Measurements from ENCODE around the gene COL8A1. TPM values are rescaled to one million over a fixed set of nuclear protein-coding genes. Genes with fewer than 3 reads are reported as not detected.

Gene COL8A1
- total RNA-seq, 2 donors from 2014 or later, result 0.09 TPM; not detected in 1

DNA sequence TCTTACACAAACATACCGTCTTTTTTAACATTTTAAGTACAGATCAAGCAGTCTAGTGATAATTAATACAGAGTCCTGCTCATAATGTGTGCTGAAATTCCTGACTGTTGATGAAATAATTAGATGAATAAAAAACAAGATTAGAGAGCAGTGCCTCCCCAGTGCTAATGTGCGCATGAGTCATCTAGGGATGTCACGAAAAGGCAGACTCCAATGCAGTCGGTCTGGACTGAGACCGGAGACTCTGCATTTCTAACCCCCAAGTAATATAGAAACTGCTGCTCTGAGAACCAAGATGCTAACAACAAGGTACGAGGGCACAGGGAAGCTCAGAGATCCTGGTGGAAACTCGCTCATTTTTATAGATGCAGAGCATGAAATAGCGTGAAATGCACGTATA is 61.4 kb downstream of the COL8A1 start:
- Mint-ChIP-seq H3K9me3 (no peaks in the 10 kb centered on the region), H3K27ac (no peak overlapping the region), H3K27me3 (peaks cover 15% of the 10 kb centered on the region), H3K36me3 (ENCODE audit: low read depth) (no peaks in the 10 kb centered on the region), H3K4me3 (no peak overlapping the region), H3K4me1 (no peaks in the 10 kb centered on the region)
- ATAC-seq (replicated peaks), result no peak

DNA sequence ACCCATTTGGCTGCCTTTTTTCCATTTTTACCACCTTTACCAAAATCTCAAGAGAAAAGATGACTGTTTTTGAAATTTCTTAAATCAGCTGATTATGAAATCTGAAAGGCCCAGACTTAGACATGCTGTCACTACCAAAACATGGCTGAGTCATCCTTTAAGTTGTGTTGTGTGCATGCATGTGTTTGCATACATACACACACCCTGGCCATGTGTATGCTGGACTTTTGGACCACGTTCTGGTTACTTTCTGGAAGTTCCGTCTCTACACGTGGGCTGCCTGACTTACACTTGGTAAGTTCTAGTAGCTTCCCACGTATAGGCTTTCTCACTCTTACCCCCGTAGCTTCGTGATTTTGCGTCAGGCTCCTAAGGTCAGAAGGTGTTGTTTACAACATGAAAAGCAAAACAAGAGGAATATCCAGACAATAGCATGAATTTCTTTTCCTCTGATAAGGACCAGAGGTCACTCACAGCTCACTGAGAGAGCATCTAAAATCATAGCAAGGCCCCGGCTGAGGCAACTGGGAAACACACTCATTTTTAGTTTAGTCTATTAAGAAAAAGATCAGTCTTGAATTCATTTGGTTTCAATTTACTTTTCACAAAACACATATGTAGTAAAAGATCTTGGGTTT is 62.4 kb downstream of the COL8A1 start:
- H3K27me3 Mint-ChIP-seq, result peaks cover 11% of the 10 kb centered on the region
- no peaks in the 10 kb centered on the region for H3K36me3 Mint-ChIP-seq (ENCODE audit: low read depth)
- no peak overlapping the region for H3K4me3 Mint-ChIP-seq
- peak; percentile 14 for ATAC-seq (replicated peaks)
- H3K27ac Mint-ChIP-seq, result no peak overlapping the region
- H3K9me3 Mint-ChIP-seq, result no peaks in the 10 kb centered on the region
- no peaks in the 10 kb centered on the region for H3K4me1 Mint-ChIP-seq

DNA sequence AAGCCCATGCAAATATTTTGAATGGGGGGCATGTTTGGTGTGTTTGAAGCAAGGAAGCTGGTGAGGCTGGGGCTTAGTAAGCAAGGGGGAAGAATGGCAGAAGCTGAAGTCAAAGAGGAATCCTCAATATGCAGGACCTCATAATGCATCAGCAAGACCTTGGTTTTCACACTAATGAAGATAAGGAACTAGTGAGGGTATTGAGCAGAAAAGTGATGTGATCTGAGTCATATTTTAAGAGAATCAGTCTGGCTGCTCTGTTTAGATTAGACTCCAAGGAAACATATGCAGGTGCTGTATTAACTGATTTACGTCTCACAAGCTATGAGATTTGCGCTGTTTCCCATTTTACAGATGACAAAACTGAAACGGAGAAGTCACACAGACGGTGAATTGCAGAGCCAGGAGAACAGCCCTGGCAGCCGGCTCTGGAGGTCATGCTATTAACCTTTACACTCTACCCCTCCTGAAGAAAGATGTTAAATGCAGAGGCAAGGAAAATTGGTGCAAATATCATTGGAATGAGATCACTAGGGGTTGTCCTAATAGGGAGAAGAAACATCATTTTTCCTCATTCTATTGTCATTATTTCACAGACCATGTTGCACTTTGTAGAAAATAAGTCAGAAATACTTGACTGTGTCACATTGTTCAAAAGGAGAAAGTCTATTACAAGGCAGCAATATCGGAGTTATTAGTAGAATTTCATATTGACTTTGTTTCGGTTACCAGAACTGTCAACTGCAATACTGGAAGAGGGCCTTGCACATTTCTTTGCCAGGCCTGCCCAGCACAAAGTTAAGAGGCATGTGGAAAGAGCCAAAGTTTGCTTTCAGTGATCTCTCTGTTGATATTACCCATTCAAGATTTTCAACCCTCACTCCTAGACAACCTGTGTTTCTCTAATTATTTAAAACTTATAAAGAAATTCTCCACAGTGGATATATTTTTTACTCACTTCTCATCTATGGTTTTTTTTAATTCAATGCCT is 64.9 kb downstream of the COL8A1 start:
- no peaks in the 10 kb centered on the region for H3K9me3 Mint-ChIP-seq
- no peak overlapping the region for H3K4me3 Mint-ChIP-seq
- ATAC-seq (replicated peaks), result no peak
- H3K4me1 Mint-ChIP-seq, result no peaks in the 10 kb centered on the region
- H3K27me3 Mint-ChIP-seq, result peaks cover 11% of the 10 kb centered on the region
- no peak overlapping the region for H3K27ac Mint-ChIP-seq
- no peaks in the 10 kb centered on the region for H3K36me3 Mint-ChIP-seq (ENCODE audit: low read depth)

- Mint-ChIP-seq H3K4me1 (no peaks in the 10 kb centered on the region), H3K27ac (no peak overlapping the region), H3K27me3 (peaks cover 7% of the 10 kb centered on the region), H3K4me3 (no peak overlapping the region), H3K9me3 (no peaks in the 10 kb centered on the region), H3K36me3 (ENCODE audit: low read depth) (no peaks in the 10 kb centered on the region)
- ATAC-seq (replicated peaks), result no peak
Observed at GRCh38 chr3:99704417-99704816, 66.0 kb downstream of the COL8A1 start.

DNA sequence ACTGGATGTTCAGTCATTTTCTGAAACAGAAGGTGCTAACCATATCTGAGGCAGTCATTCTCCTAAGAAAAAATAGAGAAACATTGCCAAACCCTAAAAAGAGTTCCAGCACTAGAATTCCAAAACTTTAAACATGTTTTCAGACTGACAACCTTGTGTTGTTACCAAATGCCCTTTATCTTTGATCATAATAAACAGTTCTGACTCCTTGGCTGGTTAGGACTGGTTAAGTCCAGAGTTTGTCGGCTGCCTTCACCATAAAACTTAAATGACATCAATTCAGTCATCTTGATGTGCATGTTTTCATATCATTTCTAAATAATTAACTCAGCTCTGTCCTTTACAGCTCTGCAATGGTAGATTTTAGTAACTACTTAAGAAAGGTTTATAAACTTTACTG is 68.0 kb downstream of the COL8A1 start:
- no peaks in the 10 kb centered on the region for H3K4me1 Mint-ChIP-seq
- no peak overlapping the region for H3K4me3 Mint-ChIP-seq
- H3K36me3 Mint-ChIP-seq (ENCODE audit: low read depth), result no peaks in the 10 kb centered on the region
- no peaks in the 10 kb centered on the region for H3K9me3 Mint-ChIP-seq
- ATAC-seq (replicated peaks), result no peak
- H3K27ac Mint-ChIP-seq, result no peak overlapping the region
- H3K27me3 Mint-ChIP-seq, result peaks cover 3% of the 10 kb centered on the region

GRCh38 chr3:99708207-99708745 is 69.9 kb downstream of the COL8A1 start:
- ATAC-seq (replicated peaks), result no peak
- H3K27ac Mint-ChIP-seq, result no peak overlapping the region
- H3K36me3 Mint-ChIP-seq (ENCODE audit: low read depth), result no peaks in the 10 kb centered on the region
- H3K27me3 Mint-ChIP-seq, result peaks cover 3% of the 10 kb centered on the region
- no peaks in the 10 kb centered on the region for H3K9me3 Mint-ChIP-seq
- no peak overlapping the region for H3K4me3 Mint-ChIP-seq
- no peaks in the 10 kb centered on the region for H3K4me1 Mint-ChIP-seq

- no peak for ATAC-seq (replicated peaks)
- peaks cover 10% of the 10 kb centered on the region for H3K27me3 Mint-ChIP-seq
- H3K9me3 Mint-ChIP-seq, result no peaks in the 10 kb centered on the region
- H3K36me3 Mint-ChIP-seq (ENCODE audit: low read depth), result no peaks in the 10 kb centered on the region
- H3K27ac Mint-ChIP-seq, result no peak overlapping the region
- no peaks in the 10 kb centered on the region for H3K4me1 Mint-ChIP-seq
- no peak overlapping the region for H3K4me3 Mint-ChIP-seq
Observed at GRCh38 chr3:99709686-99710085, 71.3 kb downstream of the COL8A1 start.

- Mint-ChIP-seq H3K4me3 (no peak overlapping the region), H3K9me3 (no peaks in the 10 kb centered on the region), H3K36me3 (ENCODE audit: low read depth) (no peaks in the 10 kb centered on the region), H3K27ac (no peak overlapping the region), H3K27me3 (peaks cover 13% of the 10 kb centered on the region), H3K4me1 (no peaks in the 10 kb centered on the region)
- no peak for ATAC-seq (replicated peaks)
Observed at GRCh38 chr3:99710094-99710493, 71.7 kb downstream of the COL8A1 start.

DNA sequence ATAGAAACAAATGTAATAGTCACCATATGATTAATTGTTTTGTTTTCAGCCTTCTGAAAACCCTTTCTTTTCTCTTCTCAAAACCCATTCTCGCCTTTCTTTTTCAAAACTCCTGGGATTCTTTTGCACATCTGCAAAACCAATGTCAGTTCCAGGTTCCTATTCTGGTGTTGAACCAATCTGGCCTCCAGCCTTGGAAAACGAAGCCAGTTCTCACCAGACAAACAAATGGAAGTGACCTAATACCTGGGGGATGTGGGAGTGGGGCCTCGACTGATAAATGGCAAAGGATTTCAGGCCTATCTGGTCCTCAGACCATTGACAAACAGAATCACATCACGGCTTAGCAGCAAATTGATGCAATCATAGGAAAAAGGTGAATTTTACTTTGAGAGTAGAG is 73.0 kb downstream of the COL8A1 start:
- Mint-ChIP-seq H3K36me3 (ENCODE audit: low read depth) (no peaks in the 10 kb centered on the region), H3K4me1 (no peaks in the 10 kb centered on the region), H3K9me3 (no peaks in the 10 kb centered on the region), H3K27me3 (peaks cover 16% of the 10 kb centered on the region), H3K27ac (no peak overlapping the region), H3K4me3 (no peak overlapping the region)
- ATAC-seq (replicated peaks), result no peak

GRCh38 chr3:99712291-99712954 is 74.0 kb downstream of the COL8A1 start:
- ATAC-seq (replicated peaks), result no peak
- no peaks in the 10 kb centered on the region for H3K4me1 Mint-ChIP-seq
- H3K4me3 Mint-ChIP-seq, result no peak overlapping the region
- no peak overlapping the region for H3K27ac Mint-ChIP-seq
- H3K27me3 Mint-ChIP-seq, result peaks cover 16% of the 10 kb centered on the region
- H3K9me3 Mint-ChIP-seq, result no peaks in the 10 kb centered on the region
- H3K36me3 Mint-ChIP-seq (ENCODE audit: low read depth), result no peaks in the 10 kb centered on the region

- ATAC-seq (replicated peaks), result no peak
Observed at GRCh38 chr3:99713440-99713839, 75.0 kb downstream of the COL8A1 start.

DNA sequence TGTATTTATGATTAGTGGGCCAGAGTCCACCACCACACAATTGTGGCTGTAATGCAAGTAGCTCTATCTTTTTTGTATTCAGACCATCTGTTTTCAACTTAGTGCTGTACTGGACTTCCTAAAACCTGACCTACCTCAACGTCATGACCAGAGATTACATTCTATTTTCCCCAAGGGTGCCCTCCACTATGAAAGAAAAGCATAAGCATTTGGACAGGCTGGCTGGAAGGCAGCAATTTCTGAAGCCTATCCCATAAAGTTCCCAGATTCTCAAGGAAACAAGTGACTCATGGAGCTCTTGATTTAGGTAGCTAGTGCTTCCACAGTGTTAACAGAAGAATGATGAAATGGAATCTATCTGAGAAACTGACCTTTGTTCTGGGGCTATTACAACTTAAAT is 75.8 kb downstream of the COL8A1 start:
- no peak overlapping the region for H3K27ac Mint-ChIP-seq
- H3K4me3 Mint-ChIP-seq, result no peak overlapping the region
- ATAC-seq (replicated peaks), result no peak
- no peaks in the 10 kb centered on the region for H3K36me3 Mint-ChIP-seq (ENCODE audit: low read depth)
- no peaks in the 10 kb centered on the region for H3K4me1 Mint-ChIP-seq
- peaks cover 18% of the 10 kb centered on the region for H3K27me3 Mint-ChIP-seq
- H3K9me3 Mint-ChIP-seq, result no peaks in the 10 kb centered on the region

More at GRCh38 chr3:99713440-99713839, 75.0 kb downstream of the COL8A1 start:
- Mint-ChIP-seq H3K4me1 (no peaks in the 10 kb centered on the region), H3K9me3 (no peaks in the 10 kb centered on the region), H3K27ac (no peak overlapping the region), H3K4me3 (no peak overlapping the region), H3K36me3 (ENCODE audit: low read depth) (no peaks in the 10 kb centered on the region), H3K27me3 (peaks cover 21% of the 10 kb centered on the region)

- no peaks in the 10 kb centered on the region for H3K4me1 Mint-ChIP-seq
- no peak overlapping the region for H3K4me3 Mint-ChIP-seq
- peaks cover 22% of the 10 kb centered on the region for H3K27me3 Mint-ChIP-seq
- no peaks in the 10 kb centered on the region for H3K36me3 Mint-ChIP-seq (ENCODE audit: low read depth)
- H3K9me3 Mint-ChIP-seq, result no peaks in the 10 kb centered on the region
- ATAC-seq (replicated peaks), result no peak
- no peak overlapping the region for H3K27ac Mint-ChIP-seq
Observed at GRCh38 chr3:99714575-99714974, 76.2 kb downstream of the COL8A1 start.

DNA sequence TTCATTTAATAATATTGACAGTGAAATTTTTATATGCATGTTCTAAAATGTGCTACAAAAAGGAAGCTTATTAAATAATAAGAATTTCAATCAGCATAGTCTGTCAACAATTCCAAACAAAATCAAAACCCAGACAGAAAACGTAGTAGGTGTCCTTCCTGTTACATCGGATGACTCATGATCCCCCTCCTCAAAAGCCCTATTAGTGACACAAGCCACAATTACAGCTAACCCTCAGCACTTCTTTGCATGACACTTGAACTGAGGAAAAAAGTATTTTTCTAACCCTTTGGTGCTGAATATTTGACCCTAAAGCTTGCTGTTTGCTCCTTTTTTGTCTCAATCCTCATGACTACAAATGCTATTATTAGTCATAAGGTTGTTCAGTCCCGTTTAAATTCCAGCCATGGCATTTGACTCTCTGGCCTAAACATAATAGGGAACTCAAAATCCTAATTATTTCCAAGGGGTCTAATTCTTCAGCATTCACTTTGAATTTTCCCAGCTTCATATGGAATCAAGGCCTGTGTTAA is 78.1 kb downstream of the COL8A1 start:
- no peak overlapping the region for H3K27ac Mint-ChIP-seq
- no peak overlapping the region for H3K4me3 Mint-ChIP-seq
- H3K27me3 Mint-ChIP-seq, result peaks cover 29% of the 10 kb centered on the region
- H3K36me3 Mint-ChIP-seq (ENCODE audit: low read depth), result no peaks in the 10 kb centered on the region
- H3K4me1 Mint-ChIP-seq, result no peaks in the 10 kb centered on the region
- H3K9me3 Mint-ChIP-seq, result no peaks in the 10 kb centered on the region
- no peak for ATAC-seq (replicated peaks)

Data from activated T-helper 17 cell treated with anti-CD3 and anti-CD28 coated beads, Interleukin-2, amount 50 U/mL, for 72 hours (primary cell).